Fibroblast of skin of right quadriceps (primary cell): Measurements from ENCODE around the gene XPNPEP2.
A peak's percentile ranks its signal among the peaks of the same experiment; 100 is the strongest.
"Not testable (repeated sequence)": the region's sequence is repeated elsewhere in the genome, so short reads cannot be mapped to it uniquely, and the experiment has no call there.

Source experiments
- DNase-seq: peaks from one replicate; pipeline ENCODE4 v3.0.0-alpha.2; 2013

XPNPEP2 gene

GRCh38 chrX:129719931-129720530, 18.7 kb upstream of the XPNPEP2 start:
- no peak for DNase-seq

GRCh38 chrX:129720741-129721140, 18.0 kb upstream of the XPNPEP2 start:
- DNase-seq, result no peak

- DNase-seq, result no peak
Observed at GRCh38 chrX:129721414-129721813, 17.4 kb upstream of the XPNPEP2 start.

- no peak for DNase-seq
Observed at GRCh38 chrX:129721870-129722269, 16.9 kb upstream of the XPNPEP2 start.

- no peak for DNase-seq
Observed at GRCh38 chrX:129723511-129723910, 15.3 kb upstream of the XPNPEP2 start.

GRCh38 chrX:129724754-129725153, 14.0 kb upstream of the XPNPEP2 start:
- no peak for DNase-seq

- peak; percentile 53 for DNase-seq
Observed at GRCh38 chrX:129726307-129727111, 12.3 kb upstream of the XPNPEP2 start.

GRCh38 chrX:129728061-129728460, 10.7 kb upstream of the XPNPEP2 start:
- DNase-seq, result no peak

GRCh38 chrX:129731228-129731627, 7.6 kb upstream of the XPNPEP2 start:
- DNase-seq, result no peak

- DNase-seq, result no peak
Observed at GRCh38 chrX:129732857-129733256, 5.9 kb upstream of the XPNPEP2 start.

- no peak for DNase-seq
Observed at GRCh38 chrX:129733335-129733734, 5.4 kb upstream of the XPNPEP2 start.

GRCh38 chrX:129736491-129736890, 2.3 kb upstream of the XPNPEP2 start:
- DNase-seq, result no peak

GRCh38 chrX:129737916-129738315, 863 bp upstream of the XPNPEP2 start:
- DNase-seq, result peak; percentile 50

GRCh38 chrX:129739578-129739977, 799 bp downstream of the XPNPEP2 start:
- DNase-seq, result no peak

GRCh38 chrX:129741880-129742758, 3.3 kb downstream of the XPNPEP2 start:
- DNase-seq, result no peak

- not testable (repeated sequence) for DNase-seq
Observed at GRCh38 chrX:129742759-129743152, 4.0 kb downstream of the XPNPEP2 start.

- DNase-seq, result no peak
Observed at GRCh38 chrX:129743821-129744220, 5.0 kb downstream of the XPNPEP2 start.

GRCh38 chrX:129744861-129745321, 6.1 kb downstream of the XPNPEP2 start:
- DNase-seq, result no peak

- DNase-seq, result no peak
Observed at GRCh38 chrX:129746557-129747470, 8.0 kb downstream of the XPNPEP2 start.

GRCh38 chrX:129747533-129747932, 8.8 kb downstream of the XPNPEP2 start:
- no peak for DNase-seq

- peak; percentile 69 for DNase-seq
Observed at GRCh38 chrX:129748305-129748704, 9.5 kb downstream of the XPNPEP2 start.

- DNase-seq, result peak; percentile 31
Observed at GRCh38 chrX:129749069-129749468, 10.3 kb downstream of the XPNPEP2 start.
